NCI-H146 (cell line): ENCODE measurements around the gene ASB15.

Experiments used
- DNase-seq: peaks from one replicate; lab custom pipeline; 2025; lab: John Stamatoyannopoulos, UW

The ASB15 gene

DNA sequence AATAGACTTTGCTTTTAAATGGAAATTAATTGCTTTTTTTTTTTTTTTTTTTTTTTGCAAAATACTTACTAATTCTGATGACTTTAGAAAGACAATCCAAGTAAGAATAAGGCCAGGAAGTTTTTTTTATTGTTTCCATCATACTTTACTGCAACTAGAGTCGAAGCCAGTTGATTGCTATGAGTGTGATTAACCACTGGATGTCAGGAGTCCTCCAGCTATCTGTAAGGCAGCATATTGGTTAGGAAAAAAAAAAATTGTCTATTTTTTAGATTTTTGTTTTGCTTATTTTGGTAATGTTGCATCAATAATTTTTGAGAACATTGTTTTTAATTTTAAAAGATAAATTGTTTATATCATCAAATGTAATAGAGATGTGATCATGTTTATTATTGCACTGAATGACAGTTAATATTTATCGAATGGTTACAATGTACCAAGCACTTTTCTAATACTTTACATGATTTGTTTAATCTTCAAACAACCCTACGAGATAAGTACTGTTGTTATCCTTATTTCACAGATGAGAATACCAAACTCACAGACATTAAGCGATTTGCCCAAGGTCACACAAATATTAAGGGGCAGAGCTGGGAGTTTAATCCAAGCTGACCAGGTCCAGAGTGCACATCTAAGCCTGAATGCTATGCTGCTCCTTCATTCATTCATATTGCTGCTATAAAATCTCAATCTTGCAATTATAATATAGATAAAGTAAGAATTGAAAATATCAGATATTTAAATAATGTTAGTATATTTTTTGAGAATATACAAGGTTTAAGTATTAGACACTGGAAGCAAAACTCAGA, 34.1 kb downstream of the ASB15 start:
- peak; percentile 43 for DNase-seq

DNA sequence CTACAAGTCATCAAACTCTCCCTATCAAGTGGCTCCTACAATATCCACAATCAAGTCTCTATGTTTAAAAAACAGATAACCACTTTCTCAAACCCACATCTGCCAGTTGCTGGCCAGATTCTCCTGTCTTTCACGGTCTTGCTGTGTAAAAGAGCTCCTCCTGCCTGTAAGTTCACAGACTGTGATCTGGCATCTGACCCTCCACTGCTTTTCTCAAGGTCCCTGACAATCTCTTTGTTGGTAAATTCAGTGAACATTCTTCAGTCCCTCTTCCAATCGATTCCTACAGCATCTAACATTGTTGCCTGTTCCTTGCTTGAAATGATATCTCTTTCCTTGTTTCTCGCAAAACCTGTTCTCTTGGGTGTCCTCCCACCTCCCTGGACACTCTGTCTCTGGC, 35.6 kb downstream of the ASB15 start:
- DNase-seq = no peak

DNA sequence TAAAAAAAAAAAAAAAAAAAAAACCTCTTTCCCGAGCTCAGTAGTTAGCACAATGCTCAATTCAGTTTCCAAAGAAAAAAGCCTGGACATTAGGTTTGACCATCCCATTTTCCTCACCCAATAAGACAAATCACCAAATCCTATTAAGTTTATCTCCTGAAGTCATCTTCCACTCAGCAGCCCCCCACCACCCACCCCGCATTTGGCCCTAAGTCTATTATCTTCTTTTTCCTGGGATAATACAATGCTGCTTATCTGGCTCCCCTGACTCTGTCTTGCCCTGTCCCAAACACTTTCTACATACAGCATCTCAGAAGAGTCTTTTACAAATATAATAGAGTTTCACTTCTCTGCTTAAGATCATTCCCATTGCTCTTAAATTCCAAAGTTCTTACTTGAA, 36.3 kb downstream of the ASB15 start:
- DNase-seq = no peak

DNA sequence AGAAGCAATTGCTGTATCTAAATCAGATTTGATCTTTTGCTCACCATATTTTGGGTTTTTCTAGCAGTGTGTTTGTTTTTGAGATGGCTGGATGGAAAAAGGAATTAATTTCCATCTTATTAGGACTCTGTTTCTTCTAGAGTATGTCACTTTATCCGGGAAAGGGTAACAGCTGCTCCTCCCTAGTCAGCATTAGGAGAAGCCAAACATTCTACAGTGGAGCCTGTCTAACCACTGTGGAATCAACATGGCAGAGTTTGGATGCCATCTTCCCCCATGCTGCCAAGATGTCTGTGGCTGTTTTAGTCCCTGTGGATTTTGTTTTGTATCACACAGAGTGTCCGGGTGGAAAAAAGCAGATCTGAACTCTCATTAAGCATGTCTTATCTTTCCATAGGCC, 38.0 kb downstream of the ASB15 start:
- DNase-seq = no peak

DNA sequence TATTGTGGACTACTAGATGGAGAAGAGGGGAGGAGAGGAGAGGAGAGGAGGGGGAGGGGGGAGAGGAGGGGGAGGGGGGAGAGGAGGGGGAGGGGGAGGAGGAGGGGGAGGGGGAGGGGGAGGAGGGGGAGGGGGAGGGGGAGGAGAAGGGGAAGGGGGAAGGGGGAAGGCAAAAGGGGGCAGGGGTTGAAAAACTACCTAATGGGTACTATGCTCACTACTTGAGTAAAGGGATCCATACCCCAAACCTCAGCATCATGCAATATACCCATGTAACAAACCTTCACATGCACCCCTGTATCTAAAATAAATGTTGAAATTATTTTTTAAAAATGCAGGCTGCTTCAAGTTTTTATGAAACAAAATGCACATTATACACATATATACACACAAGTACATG, 39.0 kb downstream of the ASB15 start:
- DNase-seq = no peak

DNA sequence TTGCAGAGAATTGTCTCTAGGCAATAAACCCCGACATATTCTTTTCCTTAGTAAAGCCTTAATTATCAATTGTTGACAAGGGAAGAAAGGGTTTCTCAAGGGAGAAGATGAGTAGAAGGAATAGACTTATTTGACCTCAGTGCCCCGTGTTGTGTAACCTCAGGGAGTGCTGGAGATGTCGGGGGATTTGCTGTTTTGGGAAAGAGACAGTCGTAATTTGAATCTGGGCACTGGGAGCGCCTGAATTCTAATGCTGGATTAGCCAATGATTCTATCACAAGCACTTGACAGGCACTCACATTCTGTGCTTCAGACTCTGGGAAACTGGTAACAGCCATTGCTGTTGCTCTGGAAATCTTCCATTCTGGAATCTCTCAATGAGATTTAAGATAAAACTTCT, 40.3 kb downstream of the ASB15 start:
- DNase-seq = no peak

DNA sequence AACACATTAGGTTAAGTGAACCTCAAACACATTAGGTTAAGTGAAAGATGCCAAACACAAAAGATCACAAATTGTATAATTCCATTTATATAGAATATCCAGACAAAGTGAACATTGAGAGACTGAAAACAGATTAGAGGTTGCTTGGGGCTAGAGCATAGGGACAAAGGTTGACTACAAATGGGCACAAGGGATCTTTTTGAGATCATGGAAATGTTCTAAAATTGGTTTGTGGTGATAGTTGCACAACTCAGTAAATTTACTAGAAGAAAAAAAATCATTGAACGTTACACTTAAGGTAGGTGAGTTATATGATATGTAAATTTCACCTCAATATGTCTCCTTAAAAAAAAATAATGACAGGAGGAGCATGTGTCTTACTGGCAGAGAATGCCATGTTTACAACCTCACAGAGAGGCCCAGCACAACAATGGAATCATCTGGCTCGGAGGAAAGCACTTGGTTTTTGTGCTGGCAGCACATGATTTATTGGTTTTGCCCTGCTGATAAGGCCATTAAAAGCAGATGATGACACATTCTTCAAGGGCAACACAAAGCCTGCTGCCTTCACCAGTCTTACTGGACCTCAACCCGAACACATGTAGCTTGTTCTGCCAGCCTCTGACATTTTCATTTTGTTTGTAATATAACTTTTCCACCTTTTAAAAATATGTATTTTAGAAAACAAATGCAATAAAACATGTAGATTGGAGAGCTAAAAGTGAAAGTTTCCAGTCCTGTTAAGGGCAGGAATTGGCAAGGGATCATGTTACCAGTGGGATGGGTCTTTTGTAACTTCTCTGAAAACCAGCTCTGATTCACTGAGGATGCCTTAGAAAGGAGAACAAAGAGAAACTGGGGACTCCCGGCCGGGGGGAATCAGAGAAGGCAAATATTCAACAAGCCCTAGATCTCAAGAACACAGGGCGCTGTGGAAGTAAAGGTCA, 42.1 kb downstream of the ASB15 start:
- DNase-seq = peak; percentile 92

DNA sequence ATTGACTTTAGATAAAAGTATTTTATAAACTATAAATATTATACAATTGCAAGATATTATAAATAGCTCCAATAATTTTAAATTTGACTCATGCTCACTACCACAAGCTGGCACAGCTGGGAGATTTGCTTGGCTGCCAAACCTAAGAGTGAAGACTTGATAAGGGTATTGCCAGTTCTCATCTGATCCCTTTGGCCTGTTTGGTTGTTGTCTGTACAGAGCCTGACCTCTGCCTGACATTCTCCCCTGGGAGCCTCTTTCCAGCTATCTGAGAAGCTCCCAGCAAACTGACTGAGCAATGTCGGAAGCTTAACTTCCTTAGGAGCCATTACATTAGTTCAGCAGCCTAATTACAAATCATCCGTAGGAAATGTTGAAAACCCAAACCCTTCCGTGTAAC, 43.9 kb downstream of the ASB15 start:
- peak; percentile 38 for DNase-seq

DNA sequence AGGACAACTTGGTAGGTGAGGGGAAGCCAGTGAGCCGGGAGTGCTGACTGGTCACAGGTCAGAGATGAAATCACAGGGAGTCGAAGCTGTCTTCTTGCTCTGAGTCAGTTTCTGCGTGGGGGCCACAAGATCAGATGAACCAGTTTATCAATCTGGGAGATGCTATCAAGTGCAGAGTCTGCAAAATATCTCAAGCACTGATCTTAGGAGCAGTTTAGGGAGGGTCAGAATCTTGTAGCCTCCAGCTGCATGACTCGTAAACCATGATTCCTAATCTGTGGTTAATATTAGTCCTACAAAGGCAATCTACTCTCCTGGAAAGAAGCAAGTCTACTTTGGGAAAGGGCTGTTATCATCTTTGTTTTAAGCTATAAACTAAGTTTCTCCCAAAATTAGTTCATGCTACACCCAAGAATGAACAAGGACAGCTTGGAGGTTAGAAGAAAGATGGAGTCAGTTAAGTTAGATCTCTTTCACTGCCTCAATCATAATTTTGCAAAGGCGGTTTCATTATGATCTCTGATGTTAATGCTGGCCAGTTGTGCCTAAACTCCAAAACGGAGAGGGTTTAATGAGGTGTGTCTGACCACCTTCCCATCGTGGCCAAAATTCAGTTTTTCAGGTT, 45.6 kb downstream of the ASB15 start:
- no peak for DNase-seq

DNA sequence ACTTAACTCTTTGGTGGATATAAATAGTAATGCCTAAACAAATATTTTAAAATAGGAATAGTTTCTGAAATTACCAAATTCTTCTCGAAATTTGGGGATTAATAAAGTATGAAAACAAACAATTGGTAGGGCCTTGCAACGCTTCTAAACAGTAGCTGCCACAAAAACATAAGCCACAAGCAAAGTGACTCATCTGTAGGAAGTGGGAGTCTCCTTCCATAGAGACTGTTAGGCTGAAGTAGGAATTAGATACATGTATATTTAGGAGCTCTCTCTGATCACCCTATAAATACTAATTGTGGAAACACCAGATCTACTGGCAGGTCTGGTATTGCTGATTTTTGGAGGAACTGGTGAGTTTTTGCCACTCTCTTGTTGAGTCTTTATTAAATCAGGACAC, 48.3 kb downstream of the ASB15 start:
- no peak for DNase-seq

DNA sequence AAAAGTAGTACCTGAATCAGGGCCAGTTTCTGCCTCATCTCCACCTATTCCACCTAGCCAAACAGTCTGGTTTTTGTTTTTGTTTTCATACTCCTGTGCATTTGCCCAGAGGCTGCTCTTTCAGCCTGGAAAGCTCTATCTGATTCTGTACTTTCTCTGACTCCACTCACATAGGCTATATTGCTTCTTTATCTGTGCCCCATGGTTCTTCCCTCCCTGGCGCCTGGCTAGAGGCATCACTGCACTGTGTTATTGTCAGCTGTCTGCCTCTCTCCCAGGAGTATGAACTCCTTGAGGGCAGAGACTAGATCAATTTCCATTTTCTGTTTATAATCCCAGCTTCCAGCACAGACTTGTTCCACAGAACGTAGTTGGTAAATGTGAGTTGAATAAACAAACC, 49.0 kb downstream of the ASB15 start:
- DNase-seq = no peak

DNA sequence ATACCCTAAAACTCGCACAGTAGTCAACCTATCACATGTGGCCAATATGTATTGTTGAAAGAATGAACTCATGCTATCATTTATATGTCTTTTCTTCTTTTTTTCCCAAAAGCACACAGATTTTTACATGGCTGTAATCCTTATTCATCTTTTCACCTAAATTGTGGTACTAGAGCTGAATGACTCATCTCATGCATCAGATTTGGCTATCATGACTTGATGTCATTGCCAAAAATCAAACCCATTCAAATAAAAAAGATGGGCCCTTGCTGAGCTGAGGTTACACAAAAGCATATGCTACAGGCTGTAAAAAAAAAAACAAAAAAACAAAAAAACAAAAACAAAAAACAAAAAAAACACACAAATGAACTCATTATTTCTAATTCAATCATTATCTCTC, 50.8 kb downstream of the ASB15 start:
- no peak for DNase-seq

DNA sequence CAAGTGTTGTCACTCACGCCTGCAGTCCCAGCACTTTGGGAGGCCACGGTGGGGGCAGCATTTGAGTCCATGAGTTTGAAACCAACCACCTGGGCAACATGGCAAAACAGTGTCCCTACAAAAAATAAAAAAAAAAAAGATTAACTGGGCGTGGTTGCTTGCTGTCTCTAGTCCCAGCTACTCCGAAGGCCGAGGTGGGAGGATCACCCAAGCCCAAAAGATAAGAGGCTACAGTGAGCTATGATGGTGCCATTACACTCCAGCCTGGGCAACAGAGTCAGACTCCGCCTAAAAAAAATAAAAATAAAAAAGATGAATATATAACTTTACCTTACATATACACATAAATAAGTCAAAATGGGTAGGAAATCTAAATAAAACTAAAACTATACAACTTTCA, 51.5 kb downstream of the ASB15 start:
- no peak for DNase-seq

DNA sequence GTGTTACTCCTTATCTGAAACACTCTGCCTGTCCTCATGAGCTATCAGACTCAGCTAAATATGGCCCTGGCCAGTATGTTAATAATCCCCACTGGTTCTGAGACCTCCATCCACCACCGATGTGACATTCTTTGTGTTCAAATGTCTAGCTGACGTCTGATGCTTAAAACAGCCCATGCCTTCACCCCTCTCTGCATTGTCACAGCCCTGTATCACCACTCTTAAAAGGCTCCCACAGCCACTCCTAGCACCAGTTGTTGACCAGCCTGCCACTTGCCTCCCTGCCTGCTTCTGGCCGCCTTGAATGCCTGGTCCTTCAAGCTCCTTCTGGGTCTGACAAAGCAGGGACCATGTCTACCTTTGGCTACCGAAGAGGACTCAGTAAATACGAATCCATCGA, 54.0 kb downstream of the ASB15 start, which contains the start of gene LMOD2:
Gene LMOD2 (plus strand): TSS at position 253 of the 400 bp plus-strand sequence. CDS start 98 bp downstream, at position 351.
- DNase-seq = no peak

DNA sequence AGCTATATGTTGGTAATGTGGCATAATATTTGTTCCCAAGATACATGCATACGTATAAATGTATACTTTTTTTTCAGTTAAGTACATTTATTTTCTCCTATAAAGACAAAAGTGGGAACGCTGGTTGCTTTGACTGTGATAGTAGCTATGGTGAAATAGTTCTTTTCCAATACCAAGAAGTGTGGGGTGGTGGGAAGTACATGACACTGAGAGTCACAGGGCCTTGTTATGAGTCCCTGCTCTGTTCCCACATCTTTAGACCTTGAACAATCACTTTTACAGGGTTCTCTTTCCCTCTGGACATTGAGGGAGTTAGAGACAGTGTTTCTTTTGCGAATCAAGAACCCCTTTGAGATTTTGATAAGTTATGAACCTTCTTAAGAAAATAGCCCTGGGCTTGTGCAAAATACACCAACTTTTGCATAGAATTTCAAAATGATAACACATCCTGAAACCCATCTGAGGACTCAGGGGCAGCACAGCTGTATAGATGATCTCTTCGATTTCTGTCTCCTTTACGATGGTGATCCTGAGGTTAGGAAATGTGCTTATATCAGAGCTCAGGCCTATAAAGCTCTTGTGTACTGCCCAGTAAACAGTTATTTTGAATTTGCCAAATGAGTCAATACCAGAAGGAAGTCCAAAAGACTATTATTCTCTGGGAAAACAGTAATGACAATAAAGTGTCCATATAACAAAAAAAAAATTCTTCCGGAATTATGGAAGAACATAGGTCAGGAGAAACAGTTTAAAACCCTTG, 55.1 kb downstream of the ASB15 start:
- no peak for DNase-seq

DNA sequence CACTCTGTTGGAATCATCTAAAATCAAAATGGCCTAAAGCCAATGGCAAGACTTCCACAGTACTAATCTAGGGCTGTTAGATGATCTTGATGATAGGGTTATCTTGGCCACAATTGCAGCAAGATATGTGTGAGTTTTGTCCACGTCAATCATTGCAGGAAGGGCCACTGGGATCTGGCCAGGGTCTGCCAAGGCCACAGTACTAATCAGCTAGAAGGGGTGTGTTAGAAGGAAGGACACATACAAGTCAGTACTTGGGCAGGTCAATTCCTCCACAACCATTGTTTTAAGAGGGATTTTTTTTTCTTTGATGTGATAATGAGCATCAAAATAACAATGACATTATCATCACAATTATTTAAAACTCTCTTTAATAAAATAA, 55.7 kb downstream of the ASB15 start:
- no peak for DNase-seq

DNA sequence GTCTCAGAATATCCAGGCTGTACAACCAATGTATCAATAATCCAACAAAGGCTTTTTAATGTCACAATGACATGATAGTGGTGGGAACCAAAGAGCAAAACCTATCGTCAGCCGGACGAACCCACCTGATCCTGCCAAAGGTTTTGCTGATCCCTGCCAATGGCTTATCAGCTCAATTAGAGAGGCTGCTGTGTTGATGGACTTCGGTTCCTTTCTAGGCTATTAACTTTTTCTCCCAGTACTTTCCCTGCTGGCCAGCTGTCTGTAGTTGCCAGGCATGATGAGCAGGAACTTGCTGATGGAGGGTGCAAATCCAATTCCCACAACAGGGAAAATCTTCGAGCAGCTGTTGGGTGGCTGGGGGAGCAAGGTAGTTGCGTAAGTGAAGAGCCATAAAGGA, 56.4 kb downstream of the ASB15 start:
- no peak for DNase-seq

DNA sequence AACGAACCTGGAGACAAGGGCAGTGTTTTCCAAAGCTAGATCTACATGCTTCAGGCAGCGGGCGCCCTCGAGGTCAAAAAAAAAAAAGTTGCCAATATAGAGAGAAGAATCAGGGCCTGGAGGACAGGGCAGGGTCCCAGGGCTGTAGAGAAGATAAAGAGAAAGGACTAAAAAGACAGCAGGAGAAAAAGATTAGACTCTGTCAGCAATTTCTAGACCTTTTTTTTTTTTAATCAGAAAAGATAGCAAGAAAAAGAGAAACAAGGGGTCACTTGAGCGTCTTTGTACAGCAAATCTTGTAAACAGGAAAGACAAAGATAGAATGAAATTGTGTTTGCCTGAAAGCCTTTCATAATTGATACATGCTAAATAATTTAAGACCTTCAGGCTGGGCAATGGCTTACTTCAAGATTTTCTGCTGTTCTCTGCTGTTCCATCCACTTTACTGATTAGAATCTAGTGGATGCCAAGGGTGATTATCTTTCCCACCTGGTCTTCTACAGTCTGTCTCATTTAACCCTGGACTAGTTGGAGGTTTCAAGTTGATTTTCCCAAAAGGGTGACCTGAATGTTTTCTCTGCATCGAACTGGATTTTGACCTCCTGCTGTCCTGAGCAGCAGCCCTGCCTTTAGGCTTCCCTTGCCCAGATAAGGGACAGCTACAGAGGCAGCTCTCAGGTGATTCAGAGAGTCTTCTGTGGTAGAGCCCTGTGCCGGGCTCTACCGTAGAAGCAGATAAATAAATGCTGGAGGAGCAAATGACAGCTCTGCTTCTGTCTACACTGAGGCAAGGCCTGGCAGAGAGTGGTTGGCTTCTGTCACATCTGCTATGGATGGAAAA, 59.1 kb downstream of the ASB15 start:
- DNase-seq = peak; percentile 35

DNA sequence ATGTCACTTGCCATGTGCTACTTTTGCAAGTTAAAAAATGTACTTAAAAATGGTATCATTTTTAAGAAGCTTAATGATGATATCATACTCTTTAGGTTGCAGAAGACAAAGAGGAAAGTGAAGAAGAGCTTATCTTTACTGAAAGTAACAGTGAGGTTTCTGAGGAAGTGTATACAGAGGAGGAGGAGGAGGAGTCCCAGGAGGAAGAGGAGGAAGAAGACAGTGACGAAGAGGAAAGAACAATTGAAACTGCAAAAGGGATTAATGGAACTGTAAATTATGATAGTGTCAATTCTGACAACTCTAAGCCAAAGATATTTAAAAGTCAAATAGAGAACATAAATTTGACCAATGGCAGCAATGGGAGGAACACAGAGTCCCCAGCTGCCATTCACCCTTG, 60.1 kb downstream of the ASB15 start:
- no peak for DNase-seq

DNA sequence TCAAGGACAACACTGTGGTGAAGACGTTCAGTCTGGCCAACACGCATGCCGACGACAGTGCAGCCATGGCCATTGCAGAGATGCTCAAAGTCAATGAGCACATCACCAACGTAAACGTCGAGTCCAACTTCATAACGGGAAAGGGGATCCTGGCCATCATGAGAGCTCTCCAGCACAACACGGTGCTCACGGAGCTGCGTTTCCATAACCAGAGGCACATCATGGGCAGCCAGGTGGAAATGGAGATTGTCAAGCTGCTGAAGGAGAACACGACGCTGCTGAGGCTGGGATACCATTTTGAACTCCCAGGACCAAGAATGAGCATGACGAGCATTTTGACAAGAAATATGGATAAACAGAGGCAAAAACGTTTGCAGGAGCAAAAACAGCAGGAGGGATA, 60.7 kb downstream of the ASB15 start:
- no peak for DNase-seq

DNA sequence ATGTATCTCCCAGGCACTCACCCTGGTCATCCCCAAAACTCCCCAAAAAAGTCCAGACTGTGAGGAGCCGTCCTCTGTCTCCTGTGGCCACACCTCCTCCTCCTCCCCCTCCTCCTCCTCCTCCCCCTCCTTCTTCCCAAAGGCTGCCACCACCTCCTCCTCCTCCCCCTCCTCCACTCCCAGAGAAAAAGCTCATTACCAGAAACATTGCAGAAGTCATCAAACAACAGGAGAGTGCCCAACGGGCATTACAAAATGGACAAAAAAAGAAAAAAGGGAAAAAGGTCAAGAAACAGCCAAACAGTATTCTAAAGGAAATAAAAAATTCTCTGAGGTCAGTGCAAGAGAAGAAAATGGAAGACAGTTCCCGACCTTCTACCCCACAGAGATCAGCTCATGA, 61.1 kb downstream of the ASB15 start:
- no peak for DNase-seq
